Hepatocyte (in vitro differentiated cells): ENCODE data around the gene USP17L25.
"Not testable (repeated sequence)": the region's sequence is repeated elsewhere in the genome, so short reads cannot be mapped to it uniquely, and the experiment has no call there.

Experiments used
- EZH2phosphoT487 ChIP-seq: fragments of 200-600 bp; sonication (generic); IDR thresholded peaks from one replicate; pipeline ENCODE4 v1.6.1; 2018; ENCODE audit warnings: antibody characterized with exemption, mild to moderate bottlenecking, low read depth, moderate library complexity; ENCODE audit not compliant: unreplicated experiment, severe bottlenecking
- TF ChIP-seq, protein P1 (sequence below): fragments of 200-600 bp; sonication (generic); IDR thresholded peaks from 2 replicates; pipeline ENCODE4 v1.5.1; 2016; ENCODE audit warnings: antibody characterized with exemption, mild to moderate bottlenecking; ENCODE audit not compliant: poor library complexity

DNA sequence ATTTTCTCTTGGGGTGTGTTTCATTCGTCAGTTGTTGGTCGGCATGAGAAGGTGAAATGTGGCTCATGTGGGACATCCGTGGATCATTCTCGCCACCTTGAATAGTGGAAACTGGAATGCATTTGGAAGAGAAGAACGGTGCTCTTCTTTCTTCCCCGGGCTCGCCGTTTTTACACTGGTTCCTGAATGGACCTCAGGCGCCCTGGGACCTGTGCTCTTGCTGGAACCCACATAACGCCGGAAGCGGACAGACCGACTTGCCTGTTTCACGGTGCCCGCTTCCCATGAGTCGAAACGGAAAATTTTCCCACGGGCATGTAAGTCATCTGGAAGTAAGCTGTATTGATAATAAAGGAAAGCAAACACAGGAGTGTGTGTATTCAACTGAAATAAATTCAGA is 21.2 kb downstream of the USP17L25 start:
- TF ChIP-seq, protein P1, sequence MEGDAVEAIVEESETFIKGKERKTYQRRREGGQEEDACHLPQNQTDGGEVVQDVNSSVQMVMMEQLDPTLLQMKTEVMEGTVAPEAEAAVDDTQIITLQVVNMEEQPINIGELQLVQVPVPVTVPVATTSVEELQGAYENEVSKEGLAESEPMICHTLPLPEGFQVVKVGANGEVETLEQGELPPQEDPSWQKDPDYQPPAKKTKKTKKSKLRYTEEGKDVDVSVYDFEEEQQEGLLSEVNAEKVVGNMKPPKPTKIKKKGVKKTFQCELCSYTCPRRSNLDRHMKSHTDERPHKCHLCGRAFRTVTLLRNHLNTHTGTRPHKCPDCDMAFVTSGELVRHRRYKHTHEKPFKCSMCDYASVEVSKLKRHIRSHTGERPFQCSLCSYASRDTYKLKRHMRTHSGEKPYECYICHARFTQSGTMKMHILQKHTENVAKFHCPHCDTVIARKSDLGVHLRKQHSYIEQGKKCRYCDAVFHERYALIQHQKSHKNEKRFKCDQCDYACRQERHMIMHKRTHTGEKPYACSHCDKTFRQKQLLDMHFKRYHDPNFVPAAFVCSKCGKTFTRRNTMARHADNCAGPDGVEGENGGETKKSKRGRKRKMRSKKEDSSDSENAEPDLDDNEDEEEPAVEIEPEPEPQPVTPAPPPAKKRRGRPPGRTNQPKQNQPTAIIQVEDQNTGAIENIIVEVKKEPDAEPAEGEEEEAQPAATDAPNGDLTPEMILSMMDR = not testable (repeated sequence)
- TF ChIP-seq EZH2phosphoT487 = not testable (repeated sequence)
